IPS DF 6.9 (cell line): ENCODE results near the gene ZNF408.

Experiments
- DNase-seq: peaks from one replicate; pipeline ENCODE4 v3.0.0-alpha.2; 2013; ENCODE audit warnings: low read depth, low spot score
- H3K27ac ChIP-seq: one replicate; pipeline ENCODE4 v1.5.1; 2013; ENCODE audit warnings: low read length, control low read depth
- H3K27me3 ChIP-seq: 2 replicates; pipeline ENCODE4 v1.6.1; 2013; ENCODE audit warnings: mild to moderate bottlenecking, low read length; ENCODE audit not compliant: control insufficient read depth, insufficient read depth
- H3K36me3 ChIP-seq: 2 replicates; pipeline ENCODE4 v1.6.1; 2013; ENCODE audit warnings: low read length; ENCODE audit not compliant: control insufficient read depth, insufficient read depth
- H3K4me1 ChIP-seq: 2 replicates; pipeline ENCODE4 v1.6.1; 2013; ENCODE audit warnings: low read length; ENCODE audit not compliant: control insufficient read depth, insufficient read depth
- H3K4me3 ChIP-seq: 2 replicates; pipeline ENCODE4 v1.5.1; 2013; ENCODE audit warnings: mild to moderate bottlenecking, low read length
- H3K9me3 ChIP-seq: 2 replicates; pipeline ENCODE4 v1.6.1; 2013; ENCODE audit warnings: low read length, inconsistent platforms; ENCODE audit not compliant: control insufficient read depth, insufficient read depth
- WGBS: extraction: QIAGEN DNeasy Blood & Tissue Kit; methylation state at CpG from one replicate; pipeline ENCODE4 v1.1.7; 2013; ENCODE audit warnings: mixed read lengths, missing lambda C conversion rate; ENCODE audit not compliant: insufficient read length, insufficient coverage; 5-methylcytosine and 5-hydroxymethylcytosine counted together

Gene ZNF408

GRCh38 chr11:46700241-46701077 lies at the start of gene ZNF408, which contains the start of gene ARHGAP1:
TSS of gene ZNF408 (plus strand) at chr11:46701031. CDS start at chr11:46701048, 17 bp downstream.
TSS of gene ARHGAP1 (minus strand) at chr11:46700619. CDS start at chr11:46696107, 4,512 bp downstream.
- Histone ChIP-seq H3K9me3 (no peaks in the 10 kb centered on the region), H3K4me3 (peak within 1 kb of the TSS; percentile 74), H3K36me3 (peaks cover 24% of the 10 kb centered on the region), H3K27me3 (no peaks in the 10 kb centered on the region), H3K27ac (no peak within 1 kb of the TSS), H3K4me1 (no peaks in the 10 kb centered on the region)
- WGBS: no CpG with 5 or more reads among the region's 44 CpGs
- peak; percentile 92 for DNase-seq

- H3K36me3 ChIP-seq: peaks cover 13% of the 10 kb centered on the region
- no peak for DNase-seq
- H3K4me3 ChIP-seq: no peak overlapping the region
- H3K27ac ChIP-seq: no peak overlapping the region
- no peaks in the 10 kb centered on the region for H3K4me1 ChIP-seq
- no peaks in the 10 kb centered on the region for H3K9me3 ChIP-seq
- WGBS: no CpG with 5 or more reads among the region's 4 CpGs
- no peaks in the 10 kb centered on the region for H3K27me3 ChIP-seq
Observed at GRCh38 chr11:46655631-46656030, 45.2 kb upstream of the ZNF408 start.

- Histone ChIP-seq H3K27me3 (no peaks in the 10 kb centered on the region), H3K4me1 (no peaks in the 10 kb centered on the region), H3K27ac (no peak overlapping the region), H3K36me3 (peaks cover 9% of the 10 kb centered on the region), H3K4me3 (no peak overlapping the region), H3K9me3 (no peaks in the 10 kb centered on the region)
- WGBS: no CpG with 5 or more reads among the region's 3 CpGs
- no peak for DNase-seq
Observed at GRCh38 chr11:46657186-46657585, 43.6 kb upstream of the ZNF408 start.

GRCh38 chr11:46658259-46658658 lies 42.6 kb upstream of the ZNF408 start:
- H3K36me3 ChIP-seq: peaks cover 9% of the 10 kb centered on the region
- H3K9me3 ChIP-seq: no peaks in the 10 kb centered on the region
- no peaks in the 10 kb centered on the region for H3K27me3 ChIP-seq
- no peak overlapping the region for H3K4me3 ChIP-seq
- WGBS: no CpG with 5 or more reads among the region's 4 CpGs
- H3K4me1 ChIP-seq: no peaks in the 10 kb centered on the region
- DNase-seq: no peak
- H3K27ac ChIP-seq: no peak overlapping the region

GRCh38 chr11:46659908-46660307 lies 40.9 kb upstream of the ZNF408 start:
- H3K4me1 ChIP-seq: no peaks in the 10 kb centered on the region
- H3K9me3 ChIP-seq: no peaks in the 10 kb centered on the region
- peaks cover 9% of the 10 kb centered on the region for H3K36me3 ChIP-seq
- H3K27me3 ChIP-seq: no peaks in the 10 kb centered on the region
- no CpG with 5 or more reads among the region's 1 CpG for WGBS
- H3K27ac ChIP-seq: no peak overlapping the region
- no peak overlapping the region for H3K4me3 ChIP-seq
- DNase-seq: no peak

GRCh38 chr11:46661836-46662235 lies 39.0 kb upstream of the ZNF408 start:
- Histone ChIP-seq H3K27me3 (no peaks in the 10 kb centered on the region), H3K4me3 (no peak overlapping the region), H3K9me3 (no peaks in the 10 kb centered on the region), H3K4me1 (no peaks in the 10 kb centered on the region), H3K36me3 (peaks cover 11% of the 10 kb centered on the region), H3K27ac (no peak overlapping the region)
- DNase-seq: no peak

GRCh38 chr11:46662366-46662765 lies 38.5 kb upstream of the ZNF408 start:
- DNase-seq: no peak
- H3K36me3 ChIP-seq: peaks cover 9% of the 10 kb centered on the region
- no peaks in the 10 kb centered on the region for H3K27me3 ChIP-seq
- H3K9me3 ChIP-seq: no peaks in the 10 kb centered on the region
- no peaks in the 10 kb centered on the region for H3K4me1 ChIP-seq
- H3K4me3 ChIP-seq: no peak overlapping the region
- H3K27ac ChIP-seq: no peak overlapping the region

- H3K4me1 ChIP-seq: no peaks in the 10 kb centered on the region
- no peaks in the 10 kb centered on the region for H3K9me3 ChIP-seq
- no peak overlapping the region for H3K4me3 ChIP-seq
- H3K27ac ChIP-seq: no peak overlapping the region
- no CpG with 5 or more reads among the region's 4 CpGs for WGBS
- DNase-seq: no peak
- no peaks in the 10 kb centered on the region for H3K27me3 ChIP-seq
- H3K36me3 ChIP-seq: peaks cover 13% of the 10 kb centered on the region; the same call in 1 of the 2 replicates
Observed at GRCh38 chr11:46663277-46663940, 37.4 kb upstream of the ZNF408 start.

GRCh38 chr11:46664612-46665011 lies 36.2 kb upstream of the ZNF408 start:
- Histone ChIP-seq H3K4me3 (no peak overlapping the region), H3K4me1 (no peaks in the 10 kb centered on the region), H3K9me3 (no peaks in the 10 kb centered on the region), H3K27ac (no peak overlapping the region), H3K27me3 (no peaks in the 10 kb centered on the region), H3K36me3 (peaks cover 19% of the 10 kb centered on the region; the same call in 1 of the 2 replicates)
- no CpG with 5 or more reads among the region's 6 CpGs for WGBS
- DNase-seq: no peak

GRCh38 chr11:46665356-46665755 lies 35.5 kb upstream of the ZNF408 start:
- no peaks in the 10 kb centered on the region for H3K27me3 ChIP-seq
- no peaks in the 10 kb centered on the region for H3K9me3 ChIP-seq
- H3K4me3 ChIP-seq: no peak overlapping the region
- no peaks in the 10 kb centered on the region for H3K4me1 ChIP-seq
- peaks cover 18% of the 10 kb centered on the region; the same call in 1 of the 2 replicates for H3K36me3 ChIP-seq
- no CpG with 5 or more reads among the region's 1 CpG for WGBS
- no peak overlapping the region for H3K27ac ChIP-seq
- no peak for DNase-seq
